Osteocyte (in vitro differentiated cells): ENCODE results near the gene PLIN1. TPM values are rescaled to one million over a fixed set of nuclear protein-coding genes. Genes with fewer than 3 reads are reported as not detected.
A peak's percentile ranks its signal among the peaks of the same experiment; 100 is the strongest.

Experiments
- DNase-seq: peaks from one replicate; pipeline ENCODE4 v3.0.0; 2021; ENCODE audit warnings: mixed read lengths; ENCODE audit not compliant: unreplicated experiment; ENCODE audit errors: extremely low spot score
- H3K27ac Mint-ChIP-seq: one replicate; pipeline ENCODE4 v1.8.0; 2021; ENCODE audit warnings: mild to moderate bottlenecking, mixed read lengths; ENCODE audit not compliant: unreplicated experiment
- H3K27me3 Mint-ChIP-seq: one replicate; pipeline ENCODE4 v1.8.0; 2021; ENCODE audit warnings: mixed read lengths; ENCODE audit not compliant: unreplicated experiment
- H3K36me3 Mint-ChIP-seq: one replicate; pipeline ENCODE4 v1.8.0; 2021; ENCODE audit warnings: mixed read lengths; ENCODE audit not compliant: unreplicated experiment
- H3K4me1 Mint-ChIP-seq: one replicate; pipeline ENCODE4 v1.8.0; 2021; ENCODE audit warnings: mixed read lengths; ENCODE audit not compliant: unreplicated experiment
- H3K4me3 Mint-ChIP-seq: one replicate; pipeline ENCODE4 v1.8.0; 2021; ENCODE audit warnings: mild to moderate bottlenecking, moderate library complexity, mixed read lengths; ENCODE audit not compliant: unreplicated experiment
- H3K9me3 Mint-ChIP-seq: one replicate; pipeline ENCODE4 v1.8.0; 2021; ENCODE audit warnings: mixed read lengths; ENCODE audit not compliant: unreplicated experiment
- total RNA-seq: library from RNA; stranded (reverse); gene quantifications from 2 replicates; pipeline ENCODE4 v1.2.1, GENCODE V29; 2021
- TF ChIP-seq, protein P1 (sequence below): fragments of 200-600 bp; sonication (generic); IDR thresholded peaks from 2 replicates; pipeline ENCODE4 v1.5.0; 2021; ENCODE audit warnings: antibody characterized with exemption, mild to moderate bottlenecking, moderate library complexity

The PLIN1 gene
- total RNA-seq, 1 donor from 2014 or later: 0.70 TPM

DNA sequence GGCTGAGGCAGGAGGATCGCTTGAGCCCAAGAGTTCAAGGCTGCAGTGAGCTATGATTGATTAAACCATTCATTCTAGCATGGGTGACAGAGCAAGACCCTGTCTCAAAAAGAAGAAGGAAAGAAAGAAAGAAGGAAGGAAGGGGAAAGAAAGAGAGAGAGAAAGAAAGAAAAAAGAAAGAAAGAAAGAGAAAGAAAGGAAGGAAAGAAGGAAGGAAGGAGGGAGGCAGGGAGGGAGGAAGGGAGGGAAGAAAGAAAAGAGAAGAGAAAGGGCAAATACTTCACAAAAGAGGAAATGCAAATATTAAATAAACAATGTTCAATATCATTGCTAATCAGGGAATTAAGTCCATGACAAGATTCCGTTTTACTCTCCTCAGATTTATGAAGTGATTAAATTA, 19.9 kb downstream of the PLIN1 start:
- no peak for DNase-seq
- H3K27ac Mint-ChIP-seq: no peak overlapping the region
- peaks cover 2% of the 10 kb centered on the region for H3K27me3 Mint-ChIP-seq
- no peak overlapping the region for H3K4me3 Mint-ChIP-seq
- peaks cover 21% of the 10 kb centered on the region for H3K4me1 Mint-ChIP-seq
- H3K36me3 Mint-ChIP-seq: no peaks in the 10 kb centered on the region
- no peaks in the 10 kb centered on the region for H3K9me3 Mint-ChIP-seq
- TF ChIP-seq, protein P1, sequence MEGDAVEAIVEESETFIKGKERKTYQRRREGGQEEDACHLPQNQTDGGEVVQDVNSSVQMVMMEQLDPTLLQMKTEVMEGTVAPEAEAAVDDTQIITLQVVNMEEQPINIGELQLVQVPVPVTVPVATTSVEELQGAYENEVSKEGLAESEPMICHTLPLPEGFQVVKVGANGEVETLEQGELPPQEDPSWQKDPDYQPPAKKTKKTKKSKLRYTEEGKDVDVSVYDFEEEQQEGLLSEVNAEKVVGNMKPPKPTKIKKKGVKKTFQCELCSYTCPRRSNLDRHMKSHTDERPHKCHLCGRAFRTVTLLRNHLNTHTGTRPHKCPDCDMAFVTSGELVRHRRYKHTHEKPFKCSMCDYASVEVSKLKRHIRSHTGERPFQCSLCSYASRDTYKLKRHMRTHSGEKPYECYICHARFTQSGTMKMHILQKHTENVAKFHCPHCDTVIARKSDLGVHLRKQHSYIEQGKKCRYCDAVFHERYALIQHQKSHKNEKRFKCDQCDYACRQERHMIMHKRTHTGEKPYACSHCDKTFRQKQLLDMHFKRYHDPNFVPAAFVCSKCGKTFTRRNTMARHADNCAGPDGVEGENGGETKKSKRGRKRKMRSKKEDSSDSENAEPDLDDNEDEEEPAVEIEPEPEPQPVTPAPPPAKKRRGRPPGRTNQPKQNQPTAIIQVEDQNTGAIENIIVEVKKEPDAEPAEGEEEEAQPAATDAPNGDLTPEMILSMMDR: no peak

DNA sequence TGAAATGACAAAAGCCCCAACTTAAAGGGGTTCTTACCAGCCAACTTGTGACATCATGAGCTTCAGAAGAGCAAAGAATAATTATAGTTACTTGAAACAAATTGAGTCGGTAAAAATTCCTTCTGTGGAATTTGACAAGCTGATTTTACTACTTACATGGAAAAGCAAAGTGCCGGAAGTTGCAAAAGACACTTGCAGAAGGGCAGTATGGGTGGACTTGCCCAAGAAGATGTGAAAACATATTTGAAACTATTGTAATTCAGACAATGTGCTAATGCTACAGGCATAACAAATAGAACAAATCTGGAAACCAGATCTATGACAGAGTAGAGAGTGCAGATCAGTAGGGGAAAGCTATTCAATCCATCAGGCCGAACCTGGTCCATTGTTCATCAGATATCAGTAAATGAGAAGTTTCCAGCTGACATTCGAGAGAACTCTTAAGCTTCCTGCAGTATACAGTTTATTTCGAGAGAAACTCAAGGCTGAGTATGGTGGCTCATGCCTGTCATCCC, 21.4 kb downstream of the PLIN1 start:
- no peak for DNase-seq
- H3K4me3 Mint-ChIP-seq: no peak overlapping the region
- no peak overlapping the region for H3K27ac Mint-ChIP-seq
- TF ChIP-seq, protein P1: no peak
- peaks cover 2% of the 10 kb centered on the region for H3K27me3 Mint-ChIP-seq
- H3K9me3 Mint-ChIP-seq: no peaks in the 10 kb centered on the region
- H3K36me3 Mint-ChIP-seq: no peaks in the 10 kb centered on the region
- peaks cover 21% of the 10 kb centered on the region for H3K4me1 Mint-ChIP-seq

DNA sequence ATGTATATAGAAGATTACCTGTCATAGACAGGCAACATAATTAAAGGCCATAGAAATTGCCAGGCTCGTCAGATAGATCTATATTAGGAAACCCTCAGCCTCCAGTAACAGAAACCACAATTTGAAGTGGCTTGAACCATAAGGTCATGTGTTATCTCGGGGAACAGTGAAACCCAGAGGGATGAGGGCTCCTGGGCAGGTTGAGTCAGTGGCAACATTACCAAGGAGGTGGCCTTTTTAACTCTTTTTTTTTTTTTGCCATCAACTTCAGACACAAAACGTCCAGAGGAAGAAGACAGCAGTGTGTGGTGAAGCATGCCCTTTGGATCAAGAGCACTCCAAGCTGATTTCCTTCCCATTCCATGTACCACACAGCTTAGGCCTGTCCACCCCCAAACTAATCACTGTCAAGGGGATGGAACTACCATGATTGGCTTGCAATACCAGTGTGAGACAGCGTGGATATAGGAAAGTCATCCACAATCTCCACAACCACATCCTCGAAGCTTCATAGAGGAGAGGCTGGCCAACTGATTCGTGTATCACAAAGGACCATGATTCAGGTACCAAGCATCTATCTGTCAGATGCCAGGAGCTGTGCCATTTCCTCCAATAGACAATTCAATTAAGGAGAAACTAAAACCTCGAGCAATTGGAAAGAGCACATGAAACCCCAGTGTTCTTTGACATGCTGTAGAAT, 22.9 kb downstream of the PLIN1 start:
- Mint-ChIP-seq H3K4me1 (peaks cover 15% of the 10 kb centered on the region), H3K9me3 (no peaks in the 10 kb centered on the region), H3K4me3 (peak overlapping the region; percentile 82), H3K27me3 (peaks cover 2% of the 10 kb centered on the region), H3K36me3 (peaks cover 4% of the 10 kb centered on the region), H3K27ac (peak overlapping the region; percentile 68)
- TF ChIP-seq, protein P1: no peak
- DNase-seq: no peak

DNA sequence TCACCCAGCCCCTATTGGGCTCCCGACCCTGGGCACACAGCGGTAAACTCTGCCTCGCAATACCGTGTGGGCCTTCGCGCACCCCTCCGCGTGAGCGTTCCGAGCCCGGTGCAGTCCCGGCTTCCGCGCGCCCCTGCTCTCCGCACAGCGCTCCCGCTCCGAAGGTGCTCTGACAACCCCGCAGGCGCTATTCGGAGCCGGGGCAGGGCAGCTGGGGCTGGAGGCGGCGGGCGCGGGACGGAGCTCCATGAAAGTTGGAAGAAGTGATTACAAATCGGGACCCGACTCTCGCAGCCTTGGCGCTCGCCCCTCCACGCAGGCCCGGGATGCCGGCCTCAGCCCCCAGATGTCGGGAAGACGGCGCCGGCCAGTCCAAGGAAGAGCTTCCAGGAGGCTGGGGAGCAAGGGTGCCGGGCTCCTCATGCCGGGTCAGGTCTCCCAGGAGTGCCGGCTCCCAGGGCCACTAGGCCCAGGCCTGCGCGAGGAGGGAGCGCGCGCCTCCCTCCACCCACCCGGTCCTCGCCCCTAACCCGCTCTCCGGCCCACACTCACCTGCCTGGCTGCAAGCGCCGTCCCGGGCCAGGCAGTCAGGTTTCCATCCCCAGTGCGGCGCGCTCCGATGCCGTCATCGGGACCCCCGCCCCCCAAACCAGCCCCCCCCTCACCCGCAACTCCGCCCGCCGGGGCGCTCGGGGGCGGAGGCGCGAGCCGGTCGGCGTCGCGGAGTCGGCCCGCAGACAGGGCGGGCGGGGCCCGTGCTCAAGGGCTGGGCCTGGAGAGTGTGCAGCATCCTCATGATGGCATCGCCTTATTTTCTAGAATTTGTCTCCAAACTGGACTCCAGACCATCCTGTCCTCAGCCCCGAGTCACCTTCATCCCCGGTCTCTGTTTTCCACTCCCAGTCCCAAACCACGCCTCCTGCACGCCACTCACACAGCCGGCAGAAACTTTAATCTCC, 24.0 kb downstream of the PLIN1 start, which contains the start of gene KIF7:
TSS of gene KIF7 (minus strand) at position 621 of the 959 bp plus-strand sequence. CDS start 2,537 bp downstream, outside the sequence.
- Mint-ChIP-seq H3K9me3 (no peaks in the 10 kb centered on the region), H3K27ac (peak within 1 kb of the TSS; percentile 78), H3K27me3 (no peaks in the 10 kb centered on the region), H3K36me3 (peaks cover 4% of the 10 kb centered on the region), H3K4me1 (peaks cover 15% of the 10 kb centered on the region), H3K4me3 (peak within 1 kb of the TSS; percentile 91)
- TF ChIP-seq, protein P1: no peak
- no peak for DNase-seq
